Measurements from ENCODE around the gene SYT11. TPM values are rescaled to one million over a fixed set of nuclear protein-coding genes. Genes with fewer than 3 reads are reported as not detected.
A peak's percentile ranks its signal among the peaks of the same experiment; 100 is the strongest.

The SYT11 gene
- total and polyA plus RNA-seq, 9 of the 15 experiments (the other 6 are each of a cell fraction or from before 2014, with no cell fraction given), result 0.05 to 0.18 (median 0.11) TPM

DNA sequence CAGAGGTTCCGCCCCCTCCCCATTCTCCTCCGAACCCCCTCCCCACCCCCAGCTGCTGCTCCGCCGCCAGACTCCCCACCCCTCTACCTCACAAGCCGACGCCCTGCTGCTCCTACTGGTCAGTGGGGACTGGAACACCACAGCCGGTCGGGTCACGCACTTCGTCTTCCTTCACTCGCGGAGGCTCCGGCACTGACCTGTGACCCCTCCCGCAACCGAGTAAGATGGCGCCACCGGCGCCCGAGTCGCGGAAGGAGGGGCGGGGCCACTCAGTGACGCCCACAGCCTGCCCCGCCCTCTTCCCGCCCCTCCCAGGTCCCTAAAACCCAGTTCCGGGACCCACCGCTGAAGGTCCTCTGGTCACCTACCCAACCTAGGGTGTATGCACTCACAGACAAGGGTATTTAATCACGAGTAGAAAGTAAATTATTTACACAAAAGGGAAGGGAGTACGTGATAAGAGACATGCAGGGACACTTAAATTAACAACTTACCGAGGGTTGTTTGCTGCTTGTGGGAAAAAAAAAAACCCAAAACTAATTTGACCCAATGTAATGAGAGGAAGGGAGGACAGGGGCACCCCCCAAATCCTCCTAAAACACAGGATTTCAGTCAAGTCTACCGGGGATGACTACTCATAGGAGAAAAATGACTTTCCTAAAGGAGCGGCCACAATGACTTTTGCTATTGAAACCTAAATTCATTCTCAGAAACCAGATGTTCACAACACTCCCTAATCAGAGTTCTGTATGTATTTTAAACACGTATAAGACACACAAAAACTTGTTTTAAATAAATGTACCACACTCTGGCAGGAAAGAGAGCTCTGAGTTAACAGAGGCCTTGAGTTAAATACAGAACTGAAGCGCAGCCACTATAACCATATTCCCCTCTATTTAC lies 52.0 kb downstream of the SYT11 start, which contains the start of gene RIT1 (continued):
- TF ChIP-seq ARID3B (CRISPR knock-in tag; IDR thresholded peaks at IDR 0.05; ENCODE audit: borderline replicate concordance) (no peak), MEIS2 (IDR thresholded peaks at IDR 0.05; ENCODE audit: partially characterized antibody) (peak; percentile 24), SMARCC2 (IDR thresholded peaks at IDR 0.05; ENCODE audit: low read depth) (no peak), NCOA4 (IDR thresholded peaks at IDR 0.05; ENCODE audit: partially characterized antibody) (no peak), POLR2AphosphoS2 (IDR thresholded peaks at IDR 0.05; ENCODE audit: low read length) (peak; percentile 98), YY1 (IDR thresholded peaks at IDR 0.05; ENCODE audit: borderline replicate concordance in 1 of 3, control insufficient read depth in 1 of 3, extremely low read depth in 1 of 3, insufficient read depth in 3 of 3, insufficient read length in 1 of 3, insufficient replicate concordance in 2 of 3, low read depth in 1 of 3, low read length in 2 of 3) (peak; percentile 55 to 96 (median 91)), MIER1 (IDR thresholded peaks at IDR 0.05; ENCODE audit: low read depth) (no peak), RBM39 (optimal IDR thresholded peaks at IDR 0.05; ENCODE audit: low read depth, low read length) (no peak), ZNF140 (CRISPR knock-in tag; IDR thresholded peaks at IDR 0.05) (no peak), SRF (CRISPR knock-in tag; IDR thresholded peaks at IDR 0.05) (no peak), CEBPG (CRISPR knock-in tag; IDR thresholded peaks at IDR 0.05) (no peak), CEBPG (tag; conservative IDR thresholded peaks at IDR 0.05 in 1 of 2, IDR thresholded peaks at IDR 0.05 in 1 of 2) (no peak), ZNF445 (CRISPR knock-in tag; IDR thresholded peaks at IDR 0.05; ENCODE audit: low read depth) (no peak), ZNF398 (CRISPR knock-in tag; IDR thresholded peaks at IDR 0.05) (no peak), ZNF79 (CRISPR knock-in tag; IDR thresholded peaks at IDR 0.05; ENCODE audit: low read depth) (no peak), DDX20 (tag; IDR thresholded peaks at IDR 0.05; ENCODE audit: low read depth) (no peak), MCM5 (IDR thresholded peaks at IDR 0.05; ENCODE audit: low read depth) (no peak)
- TF ChIP-seq, protein P1, sequence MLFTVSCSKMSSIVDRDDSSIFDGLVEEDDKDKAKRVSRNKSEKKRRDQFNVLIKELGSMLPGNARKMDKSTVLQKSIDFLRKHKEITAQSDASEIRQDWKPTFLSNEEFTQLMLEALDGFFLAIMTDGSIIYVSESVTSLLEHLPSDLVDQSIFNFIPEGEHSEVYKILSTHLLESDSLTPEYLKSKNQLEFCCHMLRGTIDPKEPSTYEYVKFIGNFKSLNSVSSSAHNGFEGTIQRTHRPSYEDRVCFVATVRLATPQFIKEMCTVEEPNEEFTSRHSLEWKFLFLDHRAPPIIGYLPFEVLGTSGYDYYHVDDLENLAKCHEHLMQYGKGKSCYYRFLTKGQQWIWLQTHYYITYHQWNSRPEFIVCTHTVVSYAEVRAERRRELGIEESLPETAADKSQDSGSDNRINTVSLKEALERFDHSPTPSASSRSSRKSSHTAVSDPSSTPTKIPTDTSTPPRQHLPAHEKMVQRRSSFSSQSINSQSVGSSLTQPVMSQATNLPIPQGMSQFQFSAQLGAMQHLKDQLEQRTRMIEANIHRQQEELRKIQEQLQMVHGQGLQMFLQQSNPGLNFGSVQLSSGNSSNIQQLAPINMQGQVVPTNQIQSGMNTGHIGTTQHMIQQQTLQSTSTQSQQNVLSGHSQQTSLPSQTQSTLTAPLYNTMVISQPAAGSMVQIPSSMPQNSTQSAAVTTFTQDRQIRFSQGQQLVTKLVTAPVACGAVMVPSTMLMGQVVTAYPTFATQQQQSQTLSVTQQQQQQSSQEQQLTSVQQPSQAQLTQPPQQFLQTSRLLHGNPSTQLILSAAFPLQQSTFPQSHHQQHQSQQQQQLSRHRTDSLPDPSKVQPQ (CRISPR knock-in tag; IDR thresholded peaks at IDR 0.05; ENCODE audit: borderline replicate concordance), result no peak
- TF ChIP-seq, protein P2, sequence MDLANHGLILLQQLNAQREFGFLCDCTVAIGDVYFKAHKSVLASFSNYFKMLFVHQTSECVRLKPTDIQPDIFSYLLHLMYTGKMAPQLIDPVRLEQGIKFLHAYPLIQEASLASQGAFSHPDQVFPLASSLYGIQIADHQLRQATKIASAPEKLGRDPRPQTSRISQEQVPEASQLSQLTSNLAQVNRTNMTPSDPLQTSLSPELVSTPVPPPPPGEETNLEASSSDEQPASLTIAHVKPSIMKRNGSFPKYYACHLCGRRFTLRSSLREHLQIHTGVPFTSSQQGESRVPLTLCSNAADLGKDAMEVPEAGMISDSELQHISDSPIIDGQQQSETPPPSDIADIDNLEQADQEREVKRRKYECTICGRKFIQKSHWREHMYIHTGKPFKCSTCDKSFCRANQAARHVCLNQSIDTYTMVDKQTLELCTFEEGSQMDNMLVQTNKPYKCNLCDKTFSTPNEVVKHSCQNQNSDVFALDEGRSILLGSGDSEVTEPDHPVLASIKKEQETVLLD (IDR thresholded peaks at IDR 0.05), result no peak
